ENCODE data around the gene STIM2. TPM values are rescaled to one million over a fixed set of nuclear protein-coding genes. Genes with fewer than 3 reads are reported as not detected.

The STIM2 gene
- total and polyA plus RNA-seq, 10 of the 15 experiments (the other 5 are each of a cell fraction or from before 2014, with no cell fraction given), result 4.7 to 41.5 (median 16.9) TPM

- Histone ChIP-seq H3K4me2 (ENCODE audit: control insufficient read depth, insufficient read depth) (no peak overlapping the region), H3K4me1 (ENCODE audit: control insufficient read depth, insufficient read depth, low read length) (peaks cover 26% of the 10 kb centered on the region), H3K9me3 (replicated peaks; ENCODE audit: control insufficient read depth, insufficient read depth, low read length) (peaks cover 8% of the 10 kb centered on the region; the same call in 2 of the 3 replicates), H3K79me2 (ENCODE audit: control insufficient read depth, insufficient read depth, low read length) (no peaks in the 10 kb centered on the region), H3K4me3 (no peak overlapping the region), H3K36me3 (ENCODE audit: control insufficient read depth in 2 of 2, insufficient read depth in 2 of 2, low read length in 1 of 2) (no peaks in the 10 kb centered on the region), H4K20me1 (ENCODE audit: control insufficient read depth, insufficient read depth) (no peaks in the 10 kb centered on the region), H2AFZ (ENCODE audit: control insufficient read depth, low read depth, low read length) (no peak overlapping the region), H3K27ac (ENCODE audit: control insufficient read depth, insufficient read depth) (no peak overlapping the region), H3K9ac (ENCODE audit: control insufficient read depth, insufficient read depth, low read length) (no peak overlapping the region), H3K27me3 (replicated peaks in 1 of 2; ENCODE audit: control insufficient read depth in 2 of 2, insufficient read depth in 2 of 2, low read length in 1 of 2) (no peaks in the 10 kb centered on the region)
- no TSS peak for BruUV-seq (replicated peaks)
- ChIA-PET SMC1A (ENCODE audit: uncharacterized antibody, unreplicated experiment) (no interaction called here), POLR2A (interaction anchor here (1.0 kb wide), 1 partner anchor 34 kb away, joined by 3 read pairs; no protein-coding TSS in a partner anchor), RAD21 (ENCODE audit: unreplicated experiment) (no interaction called here), CTCF (interaction anchor here (1.5 kb wide), 1 partner anchor 34 kb away, joined by 3 read pairs; no protein-coding TSS in a partner anchor)
- no peak for DNase-seq (ENCODE audit: low read depth, low spot score)
- WGBS (ENCODE audit: insufficient coverage, insufficient replicate concordance, low lambda C conversion rate, missing lambda C conversion rate), result 59% methylated on average over 3 of the region's 3 CpGs
- ATAC-seq, result no peak
- TF ChIP-seq NFYB (IDR thresholded peaks at IDR 0.05; ENCODE audit: insufficient read depth, low read depth, low read length) (no peak), JUNB (IDR thresholded peaks at IDR 0.05) (no peak), ZZZ3 (IDR thresholded peaks at IDR 0.05; ENCODE audit: control insufficient read depth, insufficient read length, low read depth) (no peak), BRCA1 (IDR thresholded peaks at IDR 0.05; ENCODE audit: low read depth, low read length) (no peak), CBX3 (IDR thresholded peaks at IDR 0.05; ENCODE audit: borderline replicate concordance, low read depth) (no peak), JUND (IDR thresholded peaks at IDR 0.05; ENCODE audit: low read depth, low read length) (no peak), CBX5 (IDR thresholded peaks at IDR 0.05; ENCODE audit: low read depth) (no peak), SUZ12 (IDR thresholded peaks at IDR 0.05; ENCODE audit: unreplicated experiment) (no peak), MLLT1 (IDR thresholded peaks at IDR 0.05) (no peak), POLR2AphosphoS5 (IDR thresholded peaks at IDR 0.05; ENCODE audit: low read length) (no peak), POLR2A (IDR thresholded peaks at IDR 0.05; ENCODE audit: low read depth, low read length) (no peak), NR2F1 (conservative IDR thresholded peaks at IDR 0.05) (no peak), RAD51 (IDR thresholded peaks at IDR 0.05) (no peak), HCFC1 (IDR thresholded peaks at IDR 0.05; ENCODE audit: low read length) (no peak), SP1 (IDR thresholded peaks at IDR 0.05; ENCODE audit: low read depth, low read length) (no peak), TAF1 (IDR thresholded peaks at IDR 0.05; ENCODE audit: borderline replicate concordance, low read depth, low read length) (no peak)
- TF ChIP-seq, protein P1, sequence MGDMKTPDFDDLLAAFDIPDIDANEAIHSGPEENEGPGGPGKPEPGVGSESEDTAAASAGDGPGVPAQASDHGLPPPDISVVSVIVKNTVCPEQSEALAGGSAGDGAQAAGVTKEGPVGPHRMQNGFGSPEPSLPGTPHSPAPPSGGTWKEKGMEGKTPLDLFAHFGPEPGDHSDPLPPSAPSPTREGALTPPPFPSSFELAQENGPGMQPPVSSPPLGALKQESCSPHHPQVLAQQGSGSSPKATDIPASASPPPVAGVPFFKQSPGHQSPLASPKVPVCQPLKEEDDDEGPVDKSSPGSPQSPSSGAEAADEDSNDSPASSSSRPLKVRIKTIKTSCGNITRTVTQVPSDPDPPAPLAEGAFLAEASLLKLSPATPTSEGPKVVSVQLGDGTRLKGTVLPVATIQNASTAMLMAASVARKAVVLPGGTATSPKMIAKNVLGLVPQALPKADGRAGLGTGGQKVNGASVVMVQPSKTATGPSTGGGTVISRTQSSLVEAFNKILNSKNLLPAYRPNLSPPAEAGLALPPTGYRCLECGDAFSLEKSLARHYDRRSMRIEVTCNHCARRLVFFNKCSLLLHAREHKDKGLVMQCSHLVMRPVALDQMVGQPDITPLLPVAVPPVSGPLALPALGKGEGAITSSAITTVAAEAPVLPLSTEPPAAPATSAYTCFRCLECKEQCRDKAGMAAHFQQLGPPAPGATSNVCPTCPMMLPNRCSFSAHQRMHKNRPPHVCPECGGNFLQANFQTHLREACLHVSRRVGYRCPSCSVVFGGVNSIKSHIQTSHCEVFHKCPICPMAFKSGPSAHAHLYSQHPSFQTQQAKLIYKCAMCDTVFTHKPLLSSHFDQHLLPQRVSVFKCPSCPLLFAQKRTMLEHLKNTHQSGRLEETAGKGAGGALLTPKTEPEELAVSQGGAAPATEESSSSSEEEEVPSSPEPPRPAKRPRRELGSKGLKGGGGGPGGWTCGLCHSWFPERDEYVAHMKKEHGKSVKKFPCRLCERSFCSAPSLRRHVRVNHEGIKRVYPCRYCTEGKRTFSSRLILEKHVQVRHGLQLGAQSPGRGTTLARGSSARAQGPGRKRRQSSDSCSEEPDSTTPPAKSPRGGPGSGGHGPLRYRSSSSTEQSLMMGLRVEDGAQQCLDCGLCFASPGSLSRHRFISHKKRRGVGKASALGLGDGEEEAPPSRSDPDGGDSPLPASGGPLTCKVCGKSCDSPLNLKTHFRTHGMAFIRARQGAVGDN (IDR thresholded peaks at IDR 0.05), result no peak
- TF ChIP-seq, protein P2, sequence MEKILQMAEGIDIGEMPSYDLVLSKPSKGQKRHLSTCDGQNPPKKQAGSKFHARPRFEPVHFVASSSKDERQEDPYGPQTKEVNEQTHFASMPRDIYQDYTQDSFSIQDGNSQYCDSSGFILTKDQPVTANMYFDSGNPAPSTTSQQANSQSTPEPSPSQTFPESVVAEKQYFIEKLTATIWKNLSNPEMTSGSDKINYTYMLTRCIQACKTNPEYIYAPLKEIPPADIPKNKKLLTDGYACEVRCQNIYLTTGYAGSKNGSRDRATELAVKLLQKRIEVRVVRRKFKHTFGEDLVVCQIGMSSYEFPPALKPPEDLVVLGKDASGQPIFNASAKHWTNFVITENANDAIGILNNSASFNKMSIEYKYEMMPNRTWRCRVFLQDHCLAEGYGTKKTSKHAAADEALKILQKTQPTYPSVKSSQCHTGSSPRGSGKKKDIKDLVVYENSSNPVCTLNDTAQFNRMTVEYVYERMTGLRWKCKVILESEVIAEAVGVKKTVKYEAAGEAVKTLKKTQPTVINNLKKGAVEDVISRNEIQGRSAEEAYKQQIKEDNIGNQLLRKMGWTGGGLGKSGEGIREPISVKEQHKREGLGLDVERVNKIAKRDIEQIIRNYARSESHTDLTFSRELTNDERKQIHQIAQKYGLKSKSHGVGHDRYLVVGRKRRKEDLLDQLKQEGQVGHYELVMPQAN (conservative IDR thresholded peaks at IDR 0.05), result no peak
- intact Hi-C loops (cut with micrococcal nuclease; ENCODE audit: unreplicated experiment) (no loop called here), in situ Hi-C loops (cut with MboI) (no loop called here)
- no peak for FAIRE-seq
These were observed 37.1 kb upstream of the STIM2 start for GRCh38 chr4:26823583-26823982.

Measured in GM12878 (cell line).